Ascending aorta (tissue), 2 donors: ENCODE results near the gene CDC73. TPM values are rescaled to one million over a fixed set of nuclear protein-coding genes. Genes with fewer than 3 reads are reported as not detected.

Source experiments
- DNase-seq, 2 donors: peaks; one replicate each; pipeline ENCODE4 v3.0.0-alpha.2; 2019; ENCODE audit warnings: low spot score in 2 of 2
- H3K27ac ChIP-seq, 2 donors: fragments of 200-600 bp; sonication (generic); one replicate each; pipeline ENCODE4 v1.5.1; 2016 to 2017; ENCODE audit warnings: mild to moderate bottlenecking in 1 of 2
- H3K27me3 ChIP-seq: fragments of 200-600 bp; sonication (generic); one replicate; pipeline ENCODE4 v1.5.1; 2017
- H3K36me3 ChIP-seq, 2 donors: fragments of 200-600 bp; sonication (generic); one replicate each; pipeline ENCODE4 v1.5.1; 2016
- H3K4me1 ChIP-seq, 2 donors: fragments of 200-600 bp; sonication (generic); one replicate each; pipeline ENCODE4 v1.5.1; 2016 to 2017; ENCODE audit warnings: mild to moderate bottlenecking in 1 of 2
- H3K4me3 ChIP-seq, 2 donors: fragments of 200-600 bp; sonication (generic); one replicate each; pipeline ENCODE4 v1.5.1; 2016 to 2017; ENCODE audit warnings: mild to moderate bottlenecking in 1 of 2
- H3K9me3 ChIP-seq, 2 donors: fragments of 200-600 bp; sonication (generic); one replicate each; pipeline ENCODE4 v1.5.1; 2016
- CTCF ChIP-seq, 3 experiments: fragments of 200-600 bp in 2 of 3; fragments of 450-650 bp in 1 of 3; sonication (generic) in 2 of 3; IDR thresholded peaks; one replicate each; pipeline ENCODE4 v1.5.1; 2016 to 2019; ENCODE audit warnings: antibody characterized with exemption in 3 of 3, mild to moderate bottlenecking in 1 of 3, moderate library complexity in 1 of 3
- intact Hi-C: fragments of 100-400 bp; cut with DNase I; formaldehyde crosslinking; loops from one replicate; pipeline ENCODE4 v1.15.1; 2023
- total RNA-seq: library from RNA; depleted of rRNA; stranded (reverse); fragments of >200 nt; gene quantifications from one replicate; pipeline ENCODE4 v1.1.0, GENCODE V29; 2016

CDC73 gene
- total RNA-seq, 1 donor from 2014 or later: 26.5 TPM

DNA sequence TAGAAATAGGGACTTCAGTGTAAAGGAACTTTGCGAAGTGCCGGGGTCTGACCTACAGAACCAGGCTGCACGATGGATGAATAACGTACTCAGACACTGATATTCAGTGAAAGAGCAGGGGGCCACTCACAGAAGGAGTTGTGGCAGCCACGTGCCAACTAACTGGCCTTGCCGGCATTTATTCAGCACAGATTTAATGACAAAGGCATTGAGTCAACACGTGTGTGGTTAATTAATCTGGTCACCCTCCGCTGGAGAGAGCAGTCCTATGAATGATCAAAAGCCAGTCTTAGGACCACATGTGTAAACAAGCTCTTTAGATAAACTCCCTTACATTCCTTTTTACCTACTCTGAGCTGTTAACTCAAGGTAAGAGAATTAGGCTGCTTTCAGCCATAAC lies 70.8 kb downstream of the CDC73 start:
- H3K9me3 ChIP-seq: no peaks in the 10 kb centered on the region
- no peak overlapping the region for H3K27ac ChIP-seq
- intact Hi-C loops: no loop called here
- no peak for DNase-seq
- no peak overlapping the region for H3K4me3 ChIP-seq
- no peaks in the 10 kb centered on the region for H3K27me3 ChIP-seq
- peaks cover 0 to 12% of the 10 kb centered on the region in 2 donors for H3K4me1 ChIP-seq
- no peaks in the 10 kb centered on the region for H3K36me3 ChIP-seq
- TF ChIP-seq CTCF (IDR thresholded peaks at IDR 0.05): no peak

GRCh38 chr1:193199940-193200339 lies 78.1 kb downstream of the CDC73 start:
- Histone ChIP-seq H3K36me3 (peaks cover 0 to 2% of the 10 kb centered on the region in 2 donors), H3K4me1 (no peaks in the 10 kb centered on the region), H3K4me3 (no peak overlapping the region), H3K9me3 (no peaks in the 10 kb centered on the region), H3K27ac (no peak overlapping the region), H3K27me3 (no peaks in the 10 kb centered on the region)
- intact Hi-C loops: no loop called here
- DNase-seq: no peak
- TF ChIP-seq CTCF (IDR thresholded peaks at IDR 0.05): no peak

DNA sequence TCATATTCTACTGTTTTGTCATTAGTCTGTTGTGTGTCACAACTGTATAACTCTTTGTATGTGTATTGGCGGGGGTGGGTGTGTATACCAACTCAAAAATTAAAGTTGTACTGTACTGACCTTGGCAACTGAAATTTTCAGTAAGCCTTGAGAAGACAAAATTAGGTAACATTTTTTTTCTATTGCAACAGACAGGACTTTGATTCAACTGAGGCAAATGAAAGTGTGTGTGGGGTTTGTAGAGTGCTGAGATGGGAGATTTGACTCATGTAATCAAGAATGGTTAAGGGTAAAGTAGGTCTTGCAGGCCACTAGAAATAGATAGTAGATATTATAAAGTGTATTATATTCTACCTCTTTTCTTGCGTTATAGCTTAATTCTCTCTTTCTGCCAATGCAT lies 79.2 kb downstream of the CDC73 start:
- TF ChIP-seq CTCF (IDR thresholded peaks at IDR 0.05): no peak
- no peaks in the 10 kb centered on the region for H3K9me3 ChIP-seq
- no peak for DNase-seq
- intact Hi-C loops: no loop called here
- H3K27ac ChIP-seq: no peak overlapping the region
- no peak overlapping the region for H3K4me3 ChIP-seq
- no peaks in the 10 kb centered on the region for H3K27me3 ChIP-seq
- H3K36me3 ChIP-seq: peaks cover 2 to 10% of the 10 kb centered on the region in 2 donors
- H3K4me1 ChIP-seq: no peaks in the 10 kb centered on the region

DNA sequence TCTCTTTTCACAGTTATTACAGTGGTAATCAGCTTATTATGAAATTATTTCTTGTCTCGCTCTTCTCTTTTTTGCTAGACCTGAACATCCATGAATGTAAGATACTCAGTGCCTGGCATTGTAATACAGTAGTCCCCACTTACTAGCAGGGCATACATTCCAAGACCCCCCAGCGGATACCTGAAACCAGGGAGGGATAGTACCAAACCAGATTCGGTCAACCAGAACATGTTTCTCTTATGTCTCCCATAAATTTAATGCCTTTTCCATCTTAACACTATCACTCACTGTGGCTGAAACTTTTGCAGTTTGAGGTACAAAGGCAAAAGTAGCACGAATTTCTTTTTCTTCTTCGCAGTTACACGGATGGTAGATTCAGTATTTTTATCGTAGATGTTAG lies 89.2 kb downstream of the CDC73 start:
- DNase-seq: no peak
- H3K9me3 ChIP-seq: peaks cover 5 to 8% of the 10 kb centered on the region in 2 donors
- no peak for TF ChIP-seq CTCF (IDR thresholded peaks at IDR 0.05)
- H3K4me3 ChIP-seq: no peak overlapping the region
- no peaks in the 10 kb centered on the region for H3K27me3 ChIP-seq
- H3K4me1 ChIP-seq: no peaks in the 10 kb centered on the region
- intact Hi-C loops: no loop called here
- H3K27ac ChIP-seq: no peak overlapping the region
- H3K36me3 ChIP-seq: peaks cover 7 to 39% of the 10 kb centered on the region in 2 donors

GRCh38 chr1:193211539-193211938 lies 89.7 kb downstream of the CDC73 start:
- no peak overlapping the region for H3K27ac ChIP-seq
- no peaks in the 10 kb centered on the region for H3K4me1 ChIP-seq
- H3K9me3 ChIP-seq: peaks cover 5 to 8% of the 10 kb centered on the region in 2 donors
- intact Hi-C loops: no loop called here
- H3K27me3 ChIP-seq: no peaks in the 10 kb centered on the region
- no peak for DNase-seq
- no peak for TF ChIP-seq CTCF (IDR thresholded peaks at IDR 0.05)
- H3K36me3 ChIP-seq: peaks cover 7 to 40% of the 10 kb centered on the region in 2 donors
- no peak overlapping the region for H3K4me3 ChIP-seq

DNA sequence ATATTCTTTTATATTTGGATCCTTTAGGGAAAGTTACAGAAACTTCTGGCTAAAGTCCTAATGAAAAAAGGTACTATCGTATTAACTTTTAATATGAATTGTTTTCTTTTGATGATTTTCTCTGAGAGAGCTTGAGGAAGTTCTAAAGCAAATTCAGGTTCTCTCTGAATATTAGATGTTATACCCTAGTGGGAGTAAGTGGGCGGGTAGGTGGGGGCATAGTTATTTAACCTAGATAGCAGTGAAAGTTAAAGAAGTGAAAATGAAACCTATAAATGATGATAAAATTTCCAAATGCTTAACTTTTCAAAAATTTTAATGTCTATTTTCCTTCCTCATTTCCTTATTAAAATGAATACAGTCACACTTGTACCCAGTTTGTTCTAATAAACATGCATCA lies 90.8 kb downstream of the CDC73 start:
- intact Hi-C loops: no loop called here

More for the DNA sequence above, 90.8 kb downstream of the CDC73 start:
- Histone ChIP-seq H3K9me3 (no peaks in the 10 kb centered on the region), H3K27me3 (no peaks in the 10 kb centered on the region), H3K36me3 (peaks cover 4 to 40% of the 10 kb centered on the region in 2 donors), H3K27ac (no peak overlapping the region), H3K4me3 (no peak overlapping the region), H3K4me1 (no peaks in the 10 kb centered on the region)
- DNase-seq: no peak
- no peak for TF ChIP-seq CTCF (IDR thresholded peaks at IDR 0.05)
